Kidney capillary endothelial cell (primary cell): ENCODE results near the gene ZNF512B.
"Not testable (repeated sequence)": the region's sequence is repeated elsewhere in the genome, so short reads cannot be mapped to it uniquely, and the experiment has no call there.

Source experiments
- DNase-seq: peaks from one replicate; pipeline ENCODE4 v3.0.0-alpha.2; 2018; ENCODE audit warnings: low spot score

ZNF512B gene

DNA sequence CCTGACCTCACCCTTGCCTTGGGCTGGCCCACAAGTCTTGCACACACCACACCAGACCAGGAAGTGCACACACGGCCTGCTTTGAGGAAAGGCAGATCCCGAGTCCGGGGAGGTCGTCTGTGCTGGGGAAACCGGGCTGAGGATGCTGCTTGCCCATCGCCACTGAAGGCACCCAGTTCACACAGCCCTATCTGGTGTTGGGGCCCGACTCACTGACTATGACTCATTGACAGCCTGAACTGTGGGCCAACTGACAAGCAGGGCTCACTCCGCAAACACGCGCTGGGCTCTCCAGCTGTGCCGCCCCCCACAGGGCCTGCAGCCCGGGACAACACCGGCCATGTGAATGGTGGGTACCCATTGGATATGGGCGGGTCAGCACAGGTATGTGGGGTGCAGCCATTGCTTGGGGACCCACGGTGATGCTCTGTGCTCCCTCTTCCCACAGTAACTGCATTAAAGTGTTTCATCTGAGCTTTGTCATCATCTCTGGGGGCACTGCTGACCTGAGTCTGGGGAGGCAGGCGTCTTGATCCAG is 8.1 kb upstream of the ZNF512B start:
- no peak for DNase-seq

DNA sequence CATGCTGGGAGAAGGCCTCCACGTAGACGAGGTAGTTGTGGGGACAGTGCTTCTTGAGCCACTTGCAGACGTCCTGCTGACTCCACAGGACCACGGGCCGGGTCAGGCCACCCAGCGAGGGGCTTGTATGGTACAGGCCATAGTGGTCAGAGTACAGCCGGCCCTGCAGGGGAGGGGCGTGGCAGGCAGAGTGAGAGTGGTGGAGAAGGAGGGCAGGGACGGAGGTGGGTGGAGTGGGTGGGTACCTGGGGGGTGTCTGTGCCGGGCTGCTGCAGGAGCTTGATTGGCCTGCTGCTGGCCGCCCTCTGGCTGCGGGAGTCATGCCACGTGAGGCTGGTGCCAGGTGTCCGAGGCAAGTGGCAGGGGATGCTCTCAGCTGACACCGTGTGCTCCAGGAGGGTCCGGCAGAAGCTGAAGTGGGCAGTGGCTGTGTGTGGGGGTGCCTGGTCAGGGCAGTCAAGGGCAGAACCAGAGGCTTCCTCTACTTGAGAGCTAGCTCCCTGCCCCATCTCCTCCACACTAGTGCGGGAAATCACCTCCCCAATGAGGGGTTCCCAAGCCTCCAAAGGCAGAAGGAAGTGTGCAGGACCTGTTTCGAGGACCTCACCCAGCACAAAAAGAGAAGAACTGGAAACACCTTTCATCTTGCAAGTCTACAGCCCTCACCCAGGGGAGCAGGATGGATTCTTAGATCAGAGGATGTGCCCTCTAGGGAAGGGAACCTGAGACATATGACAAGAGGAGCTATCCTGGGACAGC is 7.4 kb upstream of the ZNF512B start:
- DNase-seq: no peak

GRCh38 chr20:63976511-63976910 is 6.8 kb upstream of the ZNF512B start:
- DNase-seq: not testable (repeated sequence)

DNA sequence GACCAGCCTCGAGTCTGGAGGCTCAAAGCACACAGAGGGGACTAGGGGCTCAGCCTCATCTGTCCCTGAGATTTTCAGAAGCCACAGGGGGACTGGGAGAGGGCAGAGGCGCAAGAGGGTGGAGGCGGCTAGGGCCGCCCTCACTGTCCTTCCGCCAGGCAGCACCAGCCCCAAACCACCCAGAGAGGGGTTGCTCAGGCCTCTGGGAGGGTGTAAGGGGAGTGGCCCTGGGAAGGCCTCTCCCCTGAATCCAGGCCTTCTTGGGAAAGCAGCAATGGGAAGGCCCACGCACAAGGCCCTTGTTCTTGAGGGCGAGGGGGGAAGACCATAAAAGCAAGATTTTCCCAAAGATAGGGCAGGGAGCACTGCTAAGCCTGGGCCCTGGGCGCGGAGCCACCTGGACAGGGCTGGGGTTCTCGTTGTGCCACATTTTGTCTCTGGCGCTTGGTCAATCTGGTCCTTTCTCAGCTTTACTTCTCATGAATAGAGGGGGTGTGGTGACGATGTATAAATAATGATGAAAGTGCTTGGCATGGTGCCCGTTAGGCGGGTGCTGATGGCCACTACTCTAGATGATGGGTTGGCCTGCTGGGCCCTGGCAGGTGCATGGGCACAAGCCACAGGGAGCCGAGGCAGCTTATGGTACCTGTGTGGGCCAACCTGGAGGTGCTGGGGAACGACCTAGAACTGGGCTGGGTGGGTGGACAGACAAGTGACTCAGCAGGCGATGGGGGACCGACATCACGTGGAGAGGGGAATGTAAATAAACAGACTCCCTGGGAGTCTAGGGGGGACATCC is 4.9 kb upstream of the ZNF512B start:
- DNase-seq: no peak

GRCh38 chr20:63973636-63974401 is 4.1 kb upstream of the ZNF512B start:
- DNase-seq: peak; percentile 86

- DNase-seq: no peak
Measured at GRCh38 chr20:63973160-63973479, 3.4 kb upstream of the ZNF512B start.

DNA sequence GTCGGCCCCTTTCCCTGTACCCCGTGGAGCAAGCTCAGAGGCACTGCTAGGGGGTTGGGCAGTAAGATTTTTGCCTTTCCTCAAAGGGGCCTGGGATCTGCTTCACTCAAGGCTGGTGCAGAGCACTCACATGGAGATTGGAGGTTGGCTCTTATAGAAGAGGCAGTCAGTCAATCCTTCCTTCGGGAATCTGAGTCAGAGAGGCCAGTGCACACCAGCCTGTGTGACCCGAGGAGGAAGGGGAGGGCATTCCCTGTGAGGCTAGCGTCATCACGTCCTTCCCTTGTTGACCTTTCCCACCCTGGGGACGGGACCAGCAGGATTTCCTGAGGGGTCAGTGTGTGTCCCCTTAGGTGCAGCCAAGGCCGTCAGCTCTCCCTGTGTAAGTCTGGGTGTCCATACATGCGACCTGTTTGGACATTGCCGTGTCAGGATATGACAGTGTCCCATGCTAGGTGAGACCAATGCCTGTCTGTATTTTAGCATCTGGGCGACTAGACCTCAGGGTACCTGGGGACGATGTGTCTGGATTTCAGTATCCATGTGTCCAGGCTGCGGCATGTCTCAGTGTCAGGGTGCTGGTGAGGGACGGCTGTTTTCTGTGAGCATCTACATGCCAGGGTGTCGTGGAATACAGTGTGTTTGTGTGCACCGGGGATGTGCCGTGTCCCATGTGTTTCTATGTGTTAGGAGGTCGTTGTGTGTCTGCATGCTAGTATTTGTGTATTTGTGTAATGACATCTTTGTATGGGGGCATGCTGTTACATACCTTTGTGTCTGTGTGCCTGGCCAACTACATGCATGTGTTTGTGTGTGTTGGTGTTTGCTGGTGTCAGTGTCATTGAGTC is 2.8 kb upstream of the ZNF512B start:
- peak; percentile 87 for DNase-seq

DNA sequence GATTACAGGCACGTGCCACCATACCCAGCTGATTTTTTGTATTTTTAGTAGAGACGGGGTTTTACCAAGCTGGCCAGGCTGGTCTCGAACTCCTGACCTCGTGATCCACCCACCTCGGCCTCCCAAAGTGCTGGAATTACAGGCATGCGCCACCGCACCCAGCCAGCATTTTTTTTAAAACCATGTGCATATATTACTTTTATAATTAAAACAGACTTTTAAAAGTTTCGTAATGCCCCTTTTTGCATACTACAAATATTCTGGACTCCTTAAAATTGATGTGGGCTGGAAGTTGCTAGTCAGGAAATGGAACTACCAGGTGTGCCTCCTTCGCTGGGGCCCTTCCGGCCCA is 2.2 kb upstream of the ZNF512B start:
- not testable (repeated sequence) for DNase-seq

- no peak for DNase-seq
Measured at GRCh38 chr20:63970714-63971431, 1.1 kb upstream of the ZNF512B start.

DNA sequence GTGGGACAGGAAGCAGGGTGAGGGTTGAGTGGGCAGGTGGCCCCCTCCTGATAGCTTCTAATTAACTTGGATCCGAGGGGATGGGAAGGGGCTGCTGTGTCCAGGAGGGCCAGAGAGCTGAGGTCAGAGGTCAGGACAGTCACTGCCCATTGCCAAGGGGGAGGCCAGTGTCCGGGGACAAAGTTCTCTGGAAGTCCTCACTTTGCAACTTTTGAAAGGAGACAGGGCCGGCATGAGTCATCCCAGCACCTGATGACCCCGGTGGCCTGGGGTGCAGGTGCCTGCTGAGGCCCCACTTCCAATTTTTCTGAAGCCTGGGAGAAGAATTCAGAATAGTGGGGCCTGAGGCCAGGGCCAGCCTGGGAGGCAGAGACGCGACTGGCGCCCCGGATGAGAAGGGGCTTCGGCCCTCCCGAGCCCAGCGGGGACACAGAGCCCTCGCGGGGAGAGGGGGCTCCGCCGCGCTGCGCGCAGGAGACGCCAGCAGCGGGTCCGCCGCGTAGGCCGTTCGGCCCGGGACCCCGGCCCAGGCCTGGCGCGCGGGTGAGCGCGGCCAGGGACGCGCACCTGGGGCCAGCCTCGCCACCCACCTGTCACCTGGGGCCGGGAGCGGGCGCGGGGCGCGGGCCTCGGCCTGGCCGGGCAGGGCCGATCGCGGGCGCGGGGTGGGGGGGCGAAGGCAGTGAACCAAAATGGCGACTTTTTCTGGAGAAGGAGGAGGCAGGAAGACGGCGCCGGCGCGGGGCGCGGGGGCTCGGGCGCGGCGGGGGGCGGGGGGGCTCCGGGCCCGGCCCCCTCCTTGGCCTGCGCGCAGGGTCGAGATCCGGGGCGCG is 586 bp downstream of the ZNF512B start:
- no peak for DNase-seq

- DNase-seq: no peak
Measured at GRCh38 chr20:63968136-63968927, 1.4 kb downstream of the ZNF512B start.

GRCh38 chr20:63967330-63968135 is 2.2 kb downstream of the ZNF512B start:
- DNase-seq: no peak

DNA sequence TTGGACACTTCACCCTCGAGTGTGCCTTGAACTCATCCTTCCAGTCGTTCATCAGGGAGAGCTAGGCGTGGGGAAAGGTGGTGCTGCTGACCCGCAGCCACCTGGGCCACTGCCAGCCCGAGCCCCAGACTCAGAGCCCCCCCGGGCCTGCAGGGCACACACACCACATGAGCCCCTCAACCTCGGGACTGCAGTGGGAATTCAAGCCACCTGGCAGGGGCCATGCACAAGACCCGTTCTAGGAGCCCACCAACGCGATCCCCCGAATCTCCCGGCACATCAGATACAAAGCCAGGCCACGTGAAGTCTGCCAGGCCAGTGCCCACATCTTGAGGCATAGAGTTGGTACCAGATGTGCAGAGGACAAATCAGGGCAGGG is 2.8 kb downstream of the ZNF512B start:
- no peak for DNase-seq

DNA sequence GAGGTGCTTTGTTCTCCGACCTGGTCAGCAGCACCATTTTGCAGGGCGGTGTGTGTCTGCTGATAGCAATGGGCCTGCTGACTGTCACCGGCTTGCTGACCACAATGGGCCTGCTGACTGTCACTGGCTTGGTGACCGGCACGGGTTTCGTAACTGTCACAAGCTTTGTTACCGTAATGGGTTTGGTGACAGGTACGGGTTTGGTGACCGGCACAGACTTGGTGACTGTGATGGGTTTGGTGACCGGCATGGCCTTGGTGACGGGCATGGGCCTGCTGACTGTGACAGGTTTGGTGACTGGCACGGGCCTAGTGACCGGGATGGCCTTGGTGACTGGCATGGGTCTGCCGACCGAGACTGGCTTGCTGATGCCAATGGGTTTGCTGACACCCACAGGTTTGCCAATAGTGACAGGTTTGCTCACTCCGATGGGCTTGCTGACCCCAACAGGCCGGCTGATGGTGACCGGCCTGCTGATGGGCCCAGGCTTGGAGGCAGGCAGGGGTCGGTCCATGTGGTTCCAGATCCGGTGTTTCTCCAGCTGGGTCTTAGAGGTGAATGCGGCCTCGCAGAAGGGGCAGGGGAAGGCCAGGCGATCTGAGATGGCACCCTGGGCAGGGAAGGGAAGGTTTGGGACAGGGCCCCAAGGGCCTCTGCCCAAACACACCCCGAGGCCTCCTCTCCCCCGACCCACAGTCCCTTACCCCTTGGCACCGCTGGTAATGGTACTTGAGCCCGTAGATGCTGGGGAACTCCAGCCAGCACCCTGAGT is 3.4 kb downstream of the ZNF512B start:
- DNase-seq: no peak

DNA sequence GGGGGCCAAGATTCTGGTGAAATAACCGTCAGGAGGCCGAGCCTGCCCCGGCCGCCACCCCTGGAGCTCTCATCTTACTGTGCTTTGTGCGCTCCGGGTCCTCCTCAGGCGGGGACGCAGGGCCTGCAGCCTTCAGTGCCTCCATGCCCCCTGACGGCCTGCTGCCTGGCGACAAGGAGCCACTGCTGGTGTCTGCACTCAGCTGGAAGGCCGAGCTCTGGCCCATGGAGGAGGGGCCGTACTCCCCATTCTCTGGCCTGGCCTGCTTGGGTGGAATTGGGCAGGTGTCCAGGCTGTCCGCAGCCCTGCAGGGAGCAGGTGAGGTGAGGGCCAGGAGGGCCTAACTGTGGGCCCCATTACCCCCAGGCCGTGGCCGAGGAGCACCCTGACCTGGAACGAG is 5.3 kb downstream of the ZNF512B start:
- no peak for DNase-seq

GRCh38 chr20:63963784-63964301 is 5.9 kb downstream of the ZNF512B start:
- DNase-seq: no peak

DNA sequence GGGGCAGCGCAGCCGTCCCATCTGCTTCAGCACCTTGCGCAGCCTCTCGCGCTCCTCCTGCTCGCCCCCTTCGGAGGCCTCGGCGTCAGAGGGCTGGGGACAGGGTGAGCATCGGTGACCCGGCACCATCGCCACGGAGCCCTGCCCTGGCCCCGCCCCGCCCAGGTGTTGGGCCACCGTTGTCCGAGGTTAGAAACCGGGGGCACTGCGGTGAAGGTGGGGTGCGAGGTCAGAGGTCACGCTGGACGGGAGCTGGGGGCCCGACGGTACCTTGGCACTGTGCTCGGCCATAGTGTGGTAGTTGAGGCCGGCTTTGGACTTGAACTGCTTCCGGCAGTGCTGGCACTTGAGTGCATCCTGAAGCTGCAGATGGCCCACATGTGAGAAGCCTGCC is 6.4 kb downstream of the ZNF512B start:
- no peak for DNase-seq
